Measurements from ENCODE around the gene IP6K2.

- TF ChIP-seq, protein P1, sequence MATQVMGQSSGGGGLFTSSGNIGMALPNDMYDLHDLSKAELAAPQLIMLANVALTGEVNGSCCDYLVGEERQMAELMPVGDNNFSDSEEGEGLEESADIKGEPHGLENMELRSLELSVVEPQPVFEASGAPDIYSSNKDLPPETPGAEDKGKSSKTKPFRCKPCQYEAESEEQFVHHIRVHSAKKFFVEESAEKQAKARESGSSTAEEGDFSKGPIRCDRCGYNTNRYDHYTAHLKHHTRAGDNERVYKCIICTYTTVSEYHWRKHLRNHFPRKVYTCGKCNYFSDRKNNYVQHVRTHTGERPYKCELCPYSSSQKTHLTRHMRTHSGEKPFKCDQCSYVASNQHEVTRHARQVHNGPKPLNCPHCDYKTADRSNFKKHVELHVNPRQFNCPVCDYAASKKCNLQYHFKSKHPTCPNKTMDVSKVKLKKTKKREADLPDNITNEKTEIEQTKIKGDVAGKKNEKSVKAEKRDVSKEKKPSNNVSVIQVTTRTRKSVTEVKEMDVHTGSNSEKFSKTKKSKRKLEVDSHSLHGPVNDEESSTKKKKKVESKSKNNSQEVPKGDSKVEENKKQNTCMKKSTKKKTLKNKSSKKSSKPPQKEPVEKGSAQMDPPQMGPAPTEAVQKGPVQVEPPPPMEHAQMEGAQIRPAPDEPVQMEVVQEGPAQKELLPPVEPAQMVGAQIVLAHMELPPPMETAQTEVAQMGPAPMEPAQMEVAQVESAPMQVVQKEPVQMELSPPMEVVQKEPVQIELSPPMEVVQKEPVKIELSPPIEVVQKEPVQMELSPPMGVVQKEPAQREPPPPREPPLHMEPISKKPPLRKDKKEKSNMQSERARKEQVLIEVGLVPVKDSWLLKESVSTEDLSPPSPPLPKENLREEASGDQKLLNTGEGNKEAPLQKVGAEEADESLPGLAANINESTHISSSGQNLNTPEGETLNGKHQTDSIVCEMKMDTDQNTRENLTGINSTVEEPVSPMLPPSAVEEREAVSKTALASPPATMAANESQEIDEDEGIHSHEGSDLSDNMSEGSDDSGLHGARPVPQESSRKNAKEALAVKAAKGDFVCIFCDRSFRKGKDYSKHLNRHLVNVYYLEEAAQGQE (IDR thresholded peaks at IDR 0.05; ENCODE audit: low read depth, low read length) = no peak
- TF ChIP-seq MYC (IDR thresholded peaks at IDR 0.05; ENCODE audit: insufficient read depth, insufficient read length, insufficient replicate concordance, low read length, severe bottlenecking) = no peak
- no peak for TF ChIP-seq RFX5 (IDR thresholded peaks at IDR 0.05; ENCODE audit: low read depth, low read length)
- TF ChIP-seq, protein P2, sequence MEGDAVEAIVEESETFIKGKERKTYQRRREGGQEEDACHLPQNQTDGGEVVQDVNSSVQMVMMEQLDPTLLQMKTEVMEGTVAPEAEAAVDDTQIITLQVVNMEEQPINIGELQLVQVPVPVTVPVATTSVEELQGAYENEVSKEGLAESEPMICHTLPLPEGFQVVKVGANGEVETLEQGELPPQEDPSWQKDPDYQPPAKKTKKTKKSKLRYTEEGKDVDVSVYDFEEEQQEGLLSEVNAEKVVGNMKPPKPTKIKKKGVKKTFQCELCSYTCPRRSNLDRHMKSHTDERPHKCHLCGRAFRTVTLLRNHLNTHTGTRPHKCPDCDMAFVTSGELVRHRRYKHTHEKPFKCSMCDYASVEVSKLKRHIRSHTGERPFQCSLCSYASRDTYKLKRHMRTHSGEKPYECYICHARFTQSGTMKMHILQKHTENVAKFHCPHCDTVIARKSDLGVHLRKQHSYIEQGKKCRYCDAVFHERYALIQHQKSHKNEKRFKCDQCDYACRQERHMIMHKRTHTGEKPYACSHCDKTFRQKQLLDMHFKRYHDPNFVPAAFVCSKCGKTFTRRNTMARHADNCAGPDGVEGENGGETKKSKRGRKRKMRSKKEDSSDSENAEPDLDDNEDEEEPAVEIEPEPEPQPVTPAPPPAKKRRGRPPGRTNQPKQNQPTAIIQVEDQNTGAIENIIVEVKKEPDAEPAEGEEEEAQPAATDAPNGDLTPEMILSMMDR (IDR thresholded peaks at IDR 0.05 in 2 of 3, conservative IDR thresholded peaks at IDR 0.05 in 1 of 3; ENCODE audit: control insufficient read depth in 2 of 3, extremely low read depth in 1 of 3, insufficient read depth in 1 of 3, low read depth in 3 of 3, low read length in 3 of 3) = no peak
- no peak for TF ChIP-seq TARDBP (IDR thresholded peaks at IDR 0.05; ENCODE audit: borderline replicate concordance)
- TF ChIP-seq NFIC (IDR thresholded peaks at IDR 0.05; ENCODE audit: low read depth, low read length) = no peak
- no peak for TF ChIP-seq CHD4 (IDR thresholded peaks at IDR 0.05)
- no peak for TF ChIP-seq MTA2 (IDR thresholded peaks at IDR 0.05; ENCODE audit: low read depth)
- no peak for TF ChIP-seq ZBTB33 (IDR thresholded peaks at IDR 0.05)
- TF ChIP-seq, protein P3, sequence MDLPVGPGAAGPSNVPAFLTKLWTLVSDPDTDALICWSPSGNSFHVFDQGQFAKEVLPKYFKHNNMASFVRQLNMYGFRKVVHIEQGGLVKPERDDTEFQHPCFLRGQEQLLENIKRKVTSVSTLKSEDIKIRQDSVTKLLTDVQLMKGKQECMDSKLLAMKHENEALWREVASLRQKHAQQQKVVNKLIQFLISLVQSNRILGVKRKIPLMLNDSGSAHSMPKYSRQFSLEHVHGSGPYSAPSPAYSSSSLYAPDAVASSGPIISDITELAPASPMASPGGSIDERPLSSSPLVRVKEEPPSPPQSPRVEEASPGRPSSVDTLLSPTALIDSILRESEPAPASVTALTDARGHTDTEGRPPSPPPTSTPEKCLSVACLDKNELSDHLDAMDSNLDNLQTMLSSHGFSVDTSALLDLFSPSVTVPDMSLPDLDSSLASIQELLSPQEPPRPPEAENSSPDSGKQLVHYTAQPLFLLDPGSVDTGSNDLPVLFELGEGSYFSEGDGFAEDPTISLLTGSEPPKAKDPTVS (IDR thresholded peaks at IDR 0.05; ENCODE audit: low read depth, low read length) = no peak
- TF ChIP-seq, protein P4, sequence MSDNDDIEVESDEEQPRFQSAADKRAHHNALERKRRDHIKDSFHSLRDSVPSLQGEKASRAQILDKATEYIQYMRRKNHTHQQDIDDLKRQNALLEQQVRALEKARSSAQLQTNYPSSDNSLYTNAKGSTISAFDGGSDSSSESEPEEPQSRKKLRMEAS (IDR thresholded peaks at IDR 0.05; ENCODE audit: low read depth, low read length) = no peak
- no peak for TF ChIP-seq MXI1 (IDR thresholded peaks at IDR 0.05; ENCODE audit: low read depth, low read length)
These were observed 42.0 kb upstream of the IP6K2 start for GRCh38 chr3:48759071-48759470.

All from GM12878 (cell line).